ENCODE measurements around the gene SEMA6D. TPM values are rescaled to one million over a fixed set of nuclear protein-coding genes. Genes with fewer than 3 reads are reported as not detected.

Gene SEMA6D
- total RNA-seq, 1 donor from 2014 or later = 0.39 TPM

GRCh38 chr15:47820747-47821319, 103.5 kb downstream of the SEMA6D start:
- DNase-seq (ENCODE audit: low read depth in 2 of 2) = no peak

GRCh38 chr15:47822048-47822447, 104.7 kb downstream of the SEMA6D start:
- no peak for DNase-seq (ENCODE audit: low read depth in 2 of 2)

All from dermis microvascular lymphatic vessel endothelial cell (primary cell).